ENCODE data around the gene ROGDI. TPM values are rescaled to one million over a fixed set of nuclear protein-coding genes. Genes with fewer than 3 reads are reported as not detected.

Gene ROGDI
- total and polyA plus RNA-seq, 8 donors: 12.3 to 63.0 (median 13.7) TPM

DNA sequence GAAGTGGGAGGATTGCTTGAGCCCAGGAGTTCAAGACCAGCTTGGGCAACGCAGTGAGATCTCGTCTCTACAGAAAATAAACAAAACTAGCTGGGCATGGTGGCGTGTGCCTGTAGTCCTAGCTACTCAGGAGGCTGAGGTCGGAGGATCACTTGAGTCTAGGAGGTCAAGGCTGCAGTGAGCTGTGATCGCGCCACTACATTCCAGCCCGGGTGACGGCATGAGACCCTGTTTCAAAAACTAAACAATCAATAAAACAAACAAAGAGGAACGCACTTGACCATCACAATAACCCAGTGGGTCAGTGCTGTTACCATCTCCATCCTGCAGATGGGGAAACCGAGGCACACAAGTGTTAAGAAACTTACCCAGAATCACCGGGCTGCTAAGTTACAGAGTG, 49.2 kb downstream of the ROGDI start:
- no peak for DNase-seq
- TF ChIP-seq, protein P1, sequence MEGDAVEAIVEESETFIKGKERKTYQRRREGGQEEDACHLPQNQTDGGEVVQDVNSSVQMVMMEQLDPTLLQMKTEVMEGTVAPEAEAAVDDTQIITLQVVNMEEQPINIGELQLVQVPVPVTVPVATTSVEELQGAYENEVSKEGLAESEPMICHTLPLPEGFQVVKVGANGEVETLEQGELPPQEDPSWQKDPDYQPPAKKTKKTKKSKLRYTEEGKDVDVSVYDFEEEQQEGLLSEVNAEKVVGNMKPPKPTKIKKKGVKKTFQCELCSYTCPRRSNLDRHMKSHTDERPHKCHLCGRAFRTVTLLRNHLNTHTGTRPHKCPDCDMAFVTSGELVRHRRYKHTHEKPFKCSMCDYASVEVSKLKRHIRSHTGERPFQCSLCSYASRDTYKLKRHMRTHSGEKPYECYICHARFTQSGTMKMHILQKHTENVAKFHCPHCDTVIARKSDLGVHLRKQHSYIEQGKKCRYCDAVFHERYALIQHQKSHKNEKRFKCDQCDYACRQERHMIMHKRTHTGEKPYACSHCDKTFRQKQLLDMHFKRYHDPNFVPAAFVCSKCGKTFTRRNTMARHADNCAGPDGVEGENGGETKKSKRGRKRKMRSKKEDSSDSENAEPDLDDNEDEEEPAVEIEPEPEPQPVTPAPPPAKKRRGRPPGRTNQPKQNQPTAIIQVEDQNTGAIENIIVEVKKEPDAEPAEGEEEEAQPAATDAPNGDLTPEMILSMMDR (IDR thresholded peaks at IDR 0.05): no peak
- intact Hi-C loops (cut with DNase I): no loop called here
- Histone ChIP-seq H3K36me3 (peaks cover 3 to 29% (median 8%) of the 10 kb centered on the region in 3 donors), H3K4me3 (no peak overlapping the region), H3K4me1 (no peaks in the 10 kb centered on the region), H3K9me3 (no peaks in the 10 kb centered on the region), H3K27me3 (no peaks in the 10 kb centered on the region), H3K27ac (no peak overlapping the region)
- no peak for ATAC-seq
- FAIRE-seq: no peak
- 84 to 88% methylated on average over 11 of the region's 11 CpGs for WGBS, 2 donors

DNA sequence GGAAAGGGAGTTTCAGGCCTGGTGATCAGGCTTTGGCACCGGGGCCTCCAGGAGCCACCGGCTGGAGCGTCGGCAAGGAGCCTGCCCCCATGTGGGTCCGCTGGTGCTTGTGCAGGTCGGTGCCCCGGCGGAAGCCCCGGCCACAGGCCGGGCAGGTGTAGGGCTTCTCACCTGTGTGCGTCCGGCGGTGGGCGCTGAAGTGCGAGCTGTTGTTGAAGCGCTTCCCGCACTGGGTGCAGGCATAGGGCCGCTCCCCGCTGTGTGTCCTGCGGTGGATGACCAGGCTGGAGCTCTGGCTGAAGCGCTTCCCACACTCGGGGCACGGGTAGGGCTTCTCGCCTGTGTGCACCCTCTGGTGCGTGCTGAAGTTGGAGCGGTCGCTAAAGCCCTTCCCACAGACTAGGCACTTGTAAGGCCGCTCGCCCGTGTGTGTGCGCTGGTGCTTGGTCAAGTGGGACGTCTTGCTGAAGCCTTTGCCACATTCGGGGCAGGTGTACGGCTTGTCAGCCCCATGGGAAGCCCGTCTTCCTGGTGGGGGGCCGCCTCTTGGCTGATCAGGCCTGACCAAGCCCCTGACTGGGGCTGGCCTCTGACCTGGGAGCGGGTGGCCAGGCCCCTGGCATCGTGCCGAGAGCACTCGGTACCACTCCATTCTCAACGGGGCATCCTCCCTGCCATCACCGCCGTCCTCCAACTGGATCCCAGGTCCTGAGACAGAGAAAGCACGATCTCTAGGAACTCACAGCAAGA, 49.9 kb downstream of the ROGDI start:
- Histone ChIP-seq H3K36me3 (peaks cover 3 to 24% (median 8%) of the 10 kb centered on the region in 3 donors), H3K9me3 (no peaks in the 10 kb centered on the region), H3K4me3 (no peak overlapping the region), H3K27ac (no peak overlapping the region), H3K4me1 (no peaks in the 10 kb centered on the region), H3K27me3 (no peaks in the 10 kb centered on the region)
- WGBS, 2 donors: 95 to 97% methylated on average over 42 to 44 of the region's 44 CpGs
- FAIRE-seq (no peak), ATAC-seq (no peak), DNase-seq (no peak)
- intact Hi-C loops (cut with DNase I): no loop called here
- TF ChIP-seq, protein P1 (IDR thresholded peaks at IDR 0.05): no peak

DNA sequence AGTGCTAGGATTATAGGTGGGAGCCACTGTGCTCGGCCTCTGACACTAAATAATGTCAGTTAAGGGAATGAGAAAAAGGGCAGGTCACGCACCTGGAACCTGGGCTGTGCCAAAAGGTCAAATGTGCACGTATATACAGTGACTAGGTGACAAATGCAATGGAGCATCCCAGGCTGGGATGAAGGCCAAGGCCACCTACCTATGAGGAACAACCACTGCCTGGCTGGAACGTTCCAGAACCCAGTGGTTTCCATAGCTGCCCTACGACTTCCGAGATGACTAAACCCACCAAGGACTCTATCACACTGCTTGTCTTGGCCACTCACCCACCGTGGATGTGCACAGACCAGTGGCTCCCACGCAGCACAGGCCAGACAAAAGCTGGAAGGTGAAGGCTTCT, 51.5 kb downstream of the ROGDI start:
- ATAC-seq (no peak), DNase-seq (no peak), FAIRE-seq (no peak)
- intact Hi-C loops (cut with DNase I): no loop called here
- WGBS, 2 donors: 75 to 81% methylated on average over 8 of the region's 8 CpGs
- TF ChIP-seq, protein P1 (IDR thresholded peaks at IDR 0.05): no peak
- H3K4me1 ChIP-seq: no peaks in the 10 kb centered on the region
- H3K4me3 ChIP-seq: no peak overlapping the region
- H3K27ac ChIP-seq: no peak overlapping the region
- no peaks in the 10 kb centered on the region for H3K9me3 ChIP-seq
- H3K27me3 ChIP-seq: no peaks in the 10 kb centered on the region
- peaks cover 3 to 24% (median 6%) of the 10 kb centered on the region in 3 donors for H3K36me3 ChIP-seq

DNA sequence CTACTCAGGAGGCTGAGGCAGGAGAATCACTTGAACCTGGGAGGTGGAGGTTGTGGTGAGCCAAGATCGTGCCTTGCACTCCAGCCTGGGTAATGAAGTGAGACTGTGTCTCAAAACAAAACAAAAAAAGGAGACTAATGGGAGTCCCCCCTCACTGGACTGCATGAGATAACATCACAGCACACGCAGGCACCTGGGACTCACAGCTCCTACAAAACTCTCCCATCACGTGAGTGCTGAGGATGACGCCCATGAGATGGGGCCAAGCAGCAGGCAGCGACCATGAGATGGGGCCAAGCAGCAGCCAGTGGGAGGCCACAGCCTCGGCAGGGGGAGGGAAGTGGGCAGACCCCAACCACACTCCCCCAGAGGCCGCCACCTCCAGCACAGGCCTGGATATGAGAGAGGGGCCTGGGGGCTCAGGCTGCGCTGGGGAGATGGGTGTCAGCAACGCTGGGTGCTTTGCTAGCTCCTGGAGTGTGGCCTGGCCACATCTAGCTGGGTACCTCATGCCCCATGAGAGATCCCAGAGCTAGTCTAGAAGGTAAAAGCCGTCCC, 52.7 kb downstream of the ROGDI start:
- peaks cover 3 to 24% (median 6%) of the 10 kb centered on the region in 3 donors for H3K36me3 ChIP-seq
- TF ChIP-seq, protein P1 (IDR thresholded peaks at IDR 0.05): no peak
- ATAC-seq (no peak), DNase-seq (peak in 1 of 6 donors; percentile 42), FAIRE-seq (no peak)
- H3K27ac ChIP-seq: no peak overlapping the region
- intact Hi-C loops (cut with DNase I): no loop called here
- no peaks in the 10 kb centered on the region for H3K27me3 ChIP-seq
- H3K4me1 ChIP-seq: no peaks in the 10 kb centered on the region
- no peak overlapping the region for H3K4me3 ChIP-seq
- WGBS, 2 donors: 88 to 90% methylated on average over 10 of the region's 10 CpGs
- H3K9me3 ChIP-seq: no peaks in the 10 kb centered on the region

Measured in pancreas (tissue), 10 donors.